IPS DF 6.9 (cell line): ENCODE results near the gene PAFAH1B1.
"Not testable (repeated sequence)": the region's sequence is repeated elsewhere in the genome, so short reads cannot be mapped to it uniquely, and the experiment has no call there.

Experiments used
- DNase-seq: peaks from one replicate; pipeline ENCODE4 v3.0.0-alpha.2; 2013; ENCODE audit warnings: low read depth, low spot score
- H3K27ac ChIP-seq: one replicate; pipeline ENCODE4 v1.5.1; 2013; ENCODE audit warnings: low read length, control low read depth
- H3K27me3 ChIP-seq: 2 replicates; pipeline ENCODE4 v1.6.1; 2013; ENCODE audit warnings: mild to moderate bottlenecking, low read length; ENCODE audit not compliant: control insufficient read depth, insufficient read depth
- H3K36me3 ChIP-seq: 2 replicates; pipeline ENCODE4 v1.6.1; 2013; ENCODE audit warnings: low read length; ENCODE audit not compliant: control insufficient read depth, insufficient read depth
- H3K4me1 ChIP-seq: 2 replicates; pipeline ENCODE4 v1.6.1; 2013; ENCODE audit warnings: low read length; ENCODE audit not compliant: control insufficient read depth, insufficient read depth
- H3K4me3 ChIP-seq: 2 replicates; pipeline ENCODE4 v1.5.1; 2013; ENCODE audit warnings: mild to moderate bottlenecking, low read length
- H3K9me3 ChIP-seq: 2 replicates; pipeline ENCODE4 v1.6.1; 2013; ENCODE audit warnings: low read length, inconsistent platforms; ENCODE audit not compliant: control insufficient read depth, insufficient read depth
- WGBS: extraction: QIAGEN DNeasy Blood & Tissue Kit; methylation state at CpG from one replicate; pipeline ENCODE4 v1.1.7; 2013; ENCODE audit warnings: mixed read lengths, missing lambda C conversion rate; ENCODE audit not compliant: insufficient read length, insufficient coverage; 5-methylcytosine and 5-hydroxymethylcytosine counted together

Gene PAFAH1B1

DNA sequence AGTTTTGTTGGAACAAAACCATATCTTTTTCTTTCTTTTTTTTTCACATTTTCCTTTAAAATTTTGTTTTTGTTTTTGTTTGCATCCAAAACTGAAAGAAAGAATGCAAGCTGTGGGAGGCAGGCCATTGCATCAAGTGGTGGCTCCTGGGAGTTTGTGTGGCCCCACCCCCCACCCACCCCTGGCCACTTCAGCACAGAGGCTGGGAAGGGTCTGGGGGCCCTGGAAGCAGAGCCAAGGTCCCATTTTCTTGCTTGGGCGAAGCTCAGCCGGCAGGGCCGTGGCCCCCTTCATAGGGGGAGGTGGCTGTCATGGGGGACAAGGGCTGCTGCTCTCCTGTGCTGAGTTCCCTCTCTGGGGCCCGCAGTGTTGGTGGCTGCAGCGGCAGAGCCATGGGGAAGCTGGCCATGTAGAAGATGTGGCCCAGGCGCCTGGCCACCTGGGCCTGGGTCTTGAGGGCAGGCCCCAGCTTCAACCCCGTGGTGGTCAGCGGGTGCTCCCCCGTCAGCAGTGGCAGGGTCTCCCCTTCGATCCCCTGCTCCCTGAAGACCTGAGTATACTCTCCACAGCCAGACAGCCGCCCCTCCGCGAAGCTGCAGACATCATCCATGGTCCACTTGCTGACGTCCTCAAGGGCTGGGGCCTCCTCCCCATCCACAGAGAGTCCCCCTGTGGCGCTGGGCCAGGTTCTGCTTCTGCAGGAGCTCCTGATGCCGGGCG, 19.8 kb downstream of the PAFAH1B1 start:
- no CpG with 5 or more reads among the region's 17 CpGs for WGBS
- no peaks in the 10 kb centered on the region for H3K27me3 ChIP-seq
- peaks cover 3% of the 10 kb centered on the region; the same call in 1 of the 2 replicates for H3K4me1 ChIP-seq
- H3K4me3 ChIP-seq = no peak overlapping the region
- no peaks in the 10 kb centered on the region for H3K36me3 ChIP-seq
- no peak for DNase-seq
- no peaks in the 10 kb centered on the region for H3K9me3 ChIP-seq
- no peak overlapping the region for H3K27ac ChIP-seq

DNA sequence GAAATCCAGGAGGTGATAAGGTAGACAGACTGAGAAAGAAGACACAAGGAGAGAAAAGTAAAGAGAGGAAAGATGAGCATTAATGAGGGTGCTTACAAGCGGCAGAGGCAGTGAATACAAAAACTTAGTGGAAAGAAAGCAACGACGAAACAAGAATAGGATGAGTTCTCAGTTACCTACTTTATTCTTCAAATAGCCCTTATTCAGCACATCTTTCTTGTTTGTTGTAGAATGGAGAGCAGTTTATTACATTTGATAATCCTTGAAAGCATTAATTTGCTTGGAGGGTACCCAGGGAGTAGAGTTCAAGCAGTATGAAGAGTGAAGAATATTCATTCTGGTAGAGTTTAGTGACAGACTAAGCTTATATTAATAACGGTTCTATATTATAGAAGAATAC, 22.4 kb downstream of the PAFAH1B1 start:
- Histone ChIP-seq H3K4me1 (peaks cover 3% of the 10 kb centered on the region; the same call in 1 of the 2 replicates), H3K9me3 (no peaks in the 10 kb centered on the region), H3K27ac (no peak overlapping the region), H3K4me3 (no peak overlapping the region), H3K36me3 (no peaks in the 10 kb centered on the region), H3K27me3 (no peaks in the 10 kb centered on the region)
- WGBS = no CpG with 5 or more reads among the region's 4 CpGs
- DNase-seq = no peak

DNA sequence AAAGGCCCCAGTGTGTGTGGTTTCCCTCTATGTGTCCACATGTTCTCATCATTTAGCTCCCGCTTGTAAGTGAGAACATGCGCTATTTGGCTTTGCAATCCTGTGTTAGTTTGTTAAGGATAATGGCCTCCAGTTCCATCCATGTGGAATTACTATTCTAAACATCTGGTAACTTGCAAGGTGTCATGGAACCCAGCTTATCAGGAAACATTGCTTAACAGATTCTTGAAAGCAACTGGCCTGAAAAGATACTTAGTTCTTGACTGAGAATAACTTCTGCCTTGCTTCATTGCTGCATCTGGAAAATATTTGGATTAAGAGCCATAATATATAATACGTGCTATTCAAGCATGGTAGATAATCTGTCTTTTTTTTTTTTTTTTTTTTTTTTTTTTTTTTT, 27.8 kb downstream of the PAFAH1B1 start:
- H3K27me3 ChIP-seq = no peaks in the 10 kb centered on the region
- no CpG with 5 or more reads among the region's 3 CpGs for WGBS
- H3K4me1 ChIP-seq = no peaks in the 10 kb centered on the region
- DNase-seq = no peak
- H3K9me3 ChIP-seq = no peaks in the 10 kb centered on the region
- peaks cover 3% of the 10 kb centered on the region; the same call in 1 of the 2 replicates for H3K36me3 ChIP-seq
- no peak overlapping the region for H3K4me3 ChIP-seq
- no peak overlapping the region for H3K27ac ChIP-seq

DNA sequence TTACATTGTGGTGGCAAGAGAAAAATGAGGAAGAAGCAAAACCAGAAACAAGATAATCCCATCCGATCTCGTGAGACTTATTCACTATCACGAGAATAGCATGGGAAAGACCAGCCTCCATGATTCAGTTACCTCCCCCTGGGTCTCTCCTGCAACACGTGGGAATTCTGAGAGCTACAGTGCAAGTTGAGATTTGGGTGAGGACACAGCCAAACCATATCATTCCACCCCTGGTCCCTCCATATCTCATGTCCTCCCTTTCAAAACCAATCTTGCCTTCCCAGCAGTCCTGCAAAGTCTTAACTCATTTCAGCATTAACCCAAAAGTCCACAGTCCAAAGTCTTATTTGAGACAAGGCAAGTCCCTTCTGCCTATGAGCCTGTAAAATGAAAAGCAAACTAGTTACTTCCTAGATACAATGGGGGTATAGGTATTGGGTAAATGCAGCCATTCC, 28.5 kb downstream of the PAFAH1B1 start:
- no CpG with 5 or more reads among the region's 4 CpGs for WGBS

DNA sequence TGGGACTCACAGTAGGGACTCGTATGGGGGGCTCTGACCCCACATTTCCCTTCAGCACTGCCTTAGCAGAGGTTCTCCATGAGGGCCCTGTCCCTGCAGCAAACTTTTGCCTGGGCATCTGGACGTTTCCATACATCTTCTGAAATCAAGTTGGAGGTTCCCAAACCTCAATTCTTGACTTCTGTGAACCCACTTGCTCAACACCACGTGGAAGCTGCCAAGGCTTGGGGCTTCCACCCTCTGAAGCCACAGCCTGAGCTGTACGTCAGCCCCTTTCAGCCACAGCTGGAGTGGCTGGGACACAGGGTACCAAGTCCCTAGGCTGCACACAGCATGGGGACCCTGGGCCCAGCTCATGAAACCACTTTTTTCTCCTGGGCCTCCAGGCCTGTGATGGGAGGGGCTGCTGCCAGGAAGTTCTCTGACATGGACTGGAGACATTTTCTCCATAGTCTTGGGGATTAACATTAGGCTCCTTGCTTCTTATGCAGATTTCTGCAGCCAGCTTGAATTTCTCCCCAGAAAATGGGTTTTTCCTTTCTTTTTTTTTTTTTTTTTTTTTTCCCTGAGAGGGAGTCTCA, 29.4 kb downstream of the PAFAH1B1 start:
- H3K4me3 ChIP-seq, H3K36me3 ChIP-seq, H3K27ac ChIP-seq, DNase-seq, H3K4me1 ChIP-seq, H3K27me3 ChIP-seq, H3K9me3 ChIP-seq: not testable (repeated sequence)
- WGBS = no CpG with 5 or more reads among the region's 4 CpGs

More for the DNA sequence above, 28.5 kb downstream of the PAFAH1B1 start:
- not testable (repeated sequence) for H3K4me3 ChIP-seq, H3K27ac ChIP-seq, H3K9me3 ChIP-seq, H3K4me1 ChIP-seq, DNase-seq, H3K27me3 ChIP-seq, H3K36me3 ChIP-seq

DNA sequence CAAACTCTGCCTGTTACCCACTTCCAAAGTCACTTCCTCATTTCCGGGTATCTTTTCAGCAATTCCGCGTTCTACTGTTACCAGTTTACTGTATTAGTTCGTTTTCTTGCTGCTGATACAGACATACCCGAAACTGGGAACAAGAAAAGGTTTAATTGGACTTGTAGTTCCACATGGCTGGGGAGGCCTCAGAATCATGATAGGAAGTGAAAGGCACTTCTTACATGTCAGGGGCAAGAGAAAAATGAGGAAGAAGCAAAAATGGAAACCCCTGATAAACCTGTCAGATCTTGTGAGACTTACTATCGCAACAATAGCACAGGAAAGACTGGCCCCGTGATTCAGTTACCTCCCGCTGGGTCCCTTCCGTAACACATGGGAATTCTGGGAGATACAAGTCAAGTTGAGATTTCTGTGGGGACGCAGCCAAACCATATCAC, 30.9 kb downstream of the PAFAH1B1 start:
- Histone ChIP-seq H3K27ac (no peak overlapping the region), H3K4me3 (no peak overlapping the region), H3K36me3 (peaks cover 3% of the 10 kb centered on the region; the same call in 1 of the 2 replicates), H3K9me3 (no peaks in the 10 kb centered on the region), H3K4me1 (no peaks in the 10 kb centered on the region), H3K27me3 (no peaks in the 10 kb centered on the region)
- DNase-seq = peak; percentile 22
- WGBS = no CpG with 5 or more reads among the region's 10 CpGs

DNA sequence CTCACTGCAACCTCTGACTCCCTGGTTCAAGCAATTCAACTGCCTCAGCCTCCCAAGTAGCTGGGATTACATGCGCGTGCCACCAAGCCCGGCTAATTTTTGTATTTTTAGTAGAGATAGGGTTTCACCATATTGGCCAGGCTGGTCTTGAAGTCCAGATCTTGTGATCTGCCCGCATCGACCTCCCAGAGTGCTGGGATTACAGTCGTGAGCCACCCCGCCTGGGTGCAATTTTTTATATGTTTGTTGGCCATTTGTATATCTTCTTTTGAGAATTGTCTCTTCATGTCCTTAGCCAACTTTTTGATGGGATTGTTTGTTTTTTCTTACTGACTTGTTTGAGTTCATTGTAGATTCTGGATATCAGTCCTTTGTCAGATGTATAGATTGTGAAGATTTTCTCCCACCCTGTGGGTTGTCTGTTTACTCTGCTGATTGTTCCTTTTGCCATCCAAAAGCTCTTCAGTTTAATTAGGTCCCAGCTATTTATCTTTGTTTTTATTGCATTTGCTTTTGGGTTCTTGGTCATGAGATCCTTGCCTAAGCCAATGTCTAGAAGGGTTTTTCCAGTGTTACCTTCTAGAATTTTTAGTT, 33.3 kb downstream of the PAFAH1B1 start:
- not testable (repeated sequence) for H3K9me3 ChIP-seq
- no CpG with 5 or more reads among the region's 7 CpGs for WGBS

DNA sequence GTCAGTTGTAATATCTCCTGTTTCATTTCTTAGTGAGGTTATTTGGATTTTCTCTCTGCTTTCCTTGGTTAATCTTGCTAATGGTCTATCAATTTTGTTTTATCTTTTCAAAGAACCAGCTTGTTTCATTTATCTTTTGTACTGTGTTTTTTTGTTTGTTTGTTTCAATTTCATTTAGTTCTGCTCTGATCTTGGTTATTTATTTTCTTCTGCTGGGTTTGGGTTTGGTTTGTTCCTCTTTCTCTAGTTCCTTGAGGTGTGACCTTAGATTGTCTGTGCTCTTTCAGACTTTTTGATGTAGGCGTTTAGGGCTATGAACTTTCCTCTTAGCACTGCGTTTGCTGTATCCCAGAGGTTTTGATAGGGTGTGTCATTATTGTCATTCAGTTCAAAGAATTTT, 35.5 kb downstream of the PAFAH1B1 start:
- not testable (repeated sequence) for H3K27ac ChIP-seq, H3K4me1 ChIP-seq, H3K4me3 ChIP-seq, H3K27me3 ChIP-seq, DNase-seq, H3K36me3 ChIP-seq, H3K9me3 ChIP-seq
- no CpG with 5 or more reads among the region's 2 CpGs for WGBS

More for the DNA sequence above, 33.3 kb downstream of the PAFAH1B1 start:
- H3K36me3 ChIP-seq, H3K27ac ChIP-seq, H3K27me3 ChIP-seq, DNase-seq, H3K4me3 ChIP-seq, H3K4me1 ChIP-seq: not testable (repeated sequence)

DNA sequence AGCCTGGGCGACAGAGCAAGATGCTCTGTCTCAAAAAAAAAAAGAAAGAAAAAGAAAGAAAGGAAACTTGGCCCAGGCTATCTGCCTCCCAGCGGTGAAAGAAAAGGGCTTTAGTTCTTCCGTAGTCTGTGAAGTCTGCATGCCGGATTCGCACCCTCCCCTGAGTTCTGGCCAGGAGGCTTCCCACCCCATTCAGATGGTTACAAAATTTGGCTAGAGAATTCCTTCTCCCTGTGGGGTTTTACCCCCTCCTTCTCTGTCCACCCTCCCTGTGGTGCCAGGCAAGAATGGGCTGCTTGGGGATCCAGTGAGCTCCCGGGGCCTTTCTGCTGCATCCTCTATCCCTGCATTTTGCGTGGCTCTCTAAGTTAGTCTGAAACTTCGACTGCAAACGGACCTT, 37.8 kb downstream of the PAFAH1B1 start:
- Histone ChIP-seq H3K4me3 (no peak overlapping the region), H3K27me3 (no peaks in the 10 kb centered on the region), H3K9me3 (no peaks in the 10 kb centered on the region), H3K4me1 (no peaks in the 10 kb centered on the region), H3K27ac (no peak overlapping the region), H3K36me3 (no peaks in the 10 kb centered on the region)
- DNase-seq = no peak
- no CpG with 5 or more reads among the region's 9 CpGs for WGBS

DNA sequence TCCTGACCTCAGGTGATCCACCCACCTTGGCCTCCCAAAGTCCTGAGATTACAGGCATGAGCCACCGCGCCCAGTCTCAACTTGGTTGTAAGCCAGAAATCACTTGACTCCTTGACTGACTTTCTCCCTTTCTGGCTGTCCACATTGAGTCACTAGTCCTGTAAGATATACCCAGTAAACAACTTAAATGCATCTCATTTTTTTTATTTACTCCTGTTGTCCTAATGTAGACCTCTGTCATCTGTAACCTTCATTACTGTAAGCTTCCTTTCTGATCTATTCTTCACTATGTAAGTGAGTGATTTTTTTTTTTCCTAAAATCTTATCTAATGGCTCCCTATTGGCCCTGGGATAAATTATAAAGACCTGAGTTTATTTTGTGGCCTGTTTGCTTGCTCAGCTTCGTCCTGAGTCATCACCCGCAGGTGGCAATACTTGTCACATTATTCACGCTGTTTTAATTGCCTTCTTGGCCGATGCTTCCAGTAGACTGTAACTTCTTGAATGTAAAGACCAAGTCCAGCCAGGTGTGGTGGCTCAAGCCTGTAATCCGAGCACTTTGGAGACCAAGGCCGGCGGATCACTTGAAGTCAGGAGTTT, 41.0 kb downstream of the PAFAH1B1 start:
- H3K27me3 ChIP-seq = no peaks in the 10 kb centered on the region
- no peaks in the 10 kb centered on the region for H3K36me3 ChIP-seq
- H3K4me3 ChIP-seq = no peak overlapping the region
- no peaks in the 10 kb centered on the region for H3K4me1 ChIP-seq
- H3K27ac ChIP-seq = no peak overlapping the region
- H3K9me3 ChIP-seq = no peaks in the 10 kb centered on the region
- DNase-seq = no peak
- WGBS = no CpG with 5 or more reads among the region's 9 CpGs
